Fibroblast of villous mesenchyme (primary cell): ENCODE data around the gene MALSU1. TPM values are rescaled to one million over a fixed set of nuclear protein-coding genes. Genes with fewer than 3 reads are reported as not detected.

ENCODE experiments used
- DNase-seq: peaks from one replicate; pipeline ENCODE4 v3.0.0-alpha.2; 2010; ENCODE audit warnings: low read depth
- H3K4me3 ChIP-seq: 2 replicates; pipeline ENCODE4 v1.5.1; 2011; ENCODE audit warnings: low read depth, mild to moderate bottlenecking, low read length
- total RNA-seq: library from RNA; depleted of rRNA; stranded (reverse); fragments of >200 nt; gene quantifications from 2 replicates; pipeline ENCODE4 v1.2.3, GENCODE V29; 2012
- TF ChIP-seq, protein P1 (sequence below): IDR thresholded peaks from 2 replicates; pipeline ENCODE4 v1.5.1; 2012; ENCODE audit warnings: low read depth, mild to moderate bottlenecking, low read length; ENCODE audit not compliant: insufficient read depth

MALSU1 gene
- 60.0 and 62.8 TPM in 2 replicates for total RNA-seq

DNA sequence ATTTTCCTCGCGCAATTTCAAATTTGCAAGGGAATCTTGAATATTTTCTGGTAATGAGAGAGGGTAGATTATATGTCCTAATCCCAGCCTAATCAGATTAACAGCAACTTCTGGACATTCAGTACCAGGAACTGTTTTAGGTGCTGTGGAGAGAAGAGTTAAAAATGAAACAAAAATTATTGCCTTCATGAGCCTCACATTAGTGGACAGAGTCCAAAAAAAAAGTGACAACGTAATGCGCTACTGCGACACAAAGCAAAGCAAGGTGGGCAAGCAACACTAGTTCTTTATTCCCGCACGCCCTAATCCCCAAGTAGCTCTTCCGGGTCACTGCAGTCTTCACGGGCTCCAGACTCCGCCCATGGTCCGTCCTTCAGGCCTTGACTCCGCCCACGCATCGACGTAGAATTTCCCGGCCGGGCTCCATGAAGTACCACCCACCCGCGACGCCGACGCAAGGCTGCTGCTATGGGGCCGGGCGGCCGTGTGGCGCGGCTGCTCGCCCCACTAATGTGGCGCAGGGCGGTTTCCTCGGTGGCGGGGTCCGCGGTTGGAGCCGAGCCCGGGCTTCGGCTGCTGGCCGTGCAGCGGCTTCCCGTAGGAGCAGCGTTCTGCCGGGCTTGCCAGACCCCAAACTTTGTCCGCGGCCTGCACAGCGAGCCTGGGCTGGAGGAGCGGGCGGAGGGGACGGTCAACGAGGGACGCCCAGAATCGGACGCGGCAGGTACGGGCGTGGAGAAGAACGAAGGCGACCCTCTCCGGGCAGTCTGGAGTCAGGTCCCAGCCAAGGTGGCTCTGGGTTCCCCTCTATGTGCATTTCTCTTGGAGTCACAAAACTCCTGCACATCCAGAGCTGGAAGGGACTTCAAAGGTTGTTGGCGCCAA is at the start of gene MALSU1:
TSS of gene MALSU1 (plus strand) at position 455 of the 885 bp plus-strand sequence. CDS start at position 469, 14 bp downstream.
- peak within 1 kb of the TSS; percentile 92 for H3K4me3 ChIP-seq
- TF ChIP-seq, protein P1, sequence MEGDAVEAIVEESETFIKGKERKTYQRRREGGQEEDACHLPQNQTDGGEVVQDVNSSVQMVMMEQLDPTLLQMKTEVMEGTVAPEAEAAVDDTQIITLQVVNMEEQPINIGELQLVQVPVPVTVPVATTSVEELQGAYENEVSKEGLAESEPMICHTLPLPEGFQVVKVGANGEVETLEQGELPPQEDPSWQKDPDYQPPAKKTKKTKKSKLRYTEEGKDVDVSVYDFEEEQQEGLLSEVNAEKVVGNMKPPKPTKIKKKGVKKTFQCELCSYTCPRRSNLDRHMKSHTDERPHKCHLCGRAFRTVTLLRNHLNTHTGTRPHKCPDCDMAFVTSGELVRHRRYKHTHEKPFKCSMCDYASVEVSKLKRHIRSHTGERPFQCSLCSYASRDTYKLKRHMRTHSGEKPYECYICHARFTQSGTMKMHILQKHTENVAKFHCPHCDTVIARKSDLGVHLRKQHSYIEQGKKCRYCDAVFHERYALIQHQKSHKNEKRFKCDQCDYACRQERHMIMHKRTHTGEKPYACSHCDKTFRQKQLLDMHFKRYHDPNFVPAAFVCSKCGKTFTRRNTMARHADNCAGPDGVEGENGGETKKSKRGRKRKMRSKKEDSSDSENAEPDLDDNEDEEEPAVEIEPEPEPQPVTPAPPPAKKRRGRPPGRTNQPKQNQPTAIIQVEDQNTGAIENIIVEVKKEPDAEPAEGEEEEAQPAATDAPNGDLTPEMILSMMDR = no peak
- peak; percentile 96 for DNase-seq

DNA sequence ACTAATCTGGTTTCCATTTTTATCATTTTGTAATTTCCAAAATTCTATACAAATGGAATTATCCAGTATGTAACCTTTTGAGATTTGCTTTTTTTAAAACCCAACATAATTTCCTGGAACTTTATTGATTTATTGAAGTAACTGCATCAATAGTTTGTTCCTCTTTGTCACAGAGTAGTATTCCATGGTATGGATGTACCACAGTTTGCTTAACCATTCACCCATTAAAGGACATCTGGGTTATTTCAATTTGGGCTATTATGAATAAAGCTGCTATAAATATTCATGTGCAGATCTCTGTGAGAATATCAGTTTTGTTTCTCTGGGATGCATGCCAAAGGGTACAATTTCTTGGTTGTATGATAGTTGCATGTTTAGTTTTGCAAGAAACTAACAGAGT is 49.7 kb upstream of the MALSU1 start:
- H3K4me3 ChIP-seq = no peak overlapping the region
- DNase-seq = no peak
- TF ChIP-seq, protein P1 = no peak

DNA sequence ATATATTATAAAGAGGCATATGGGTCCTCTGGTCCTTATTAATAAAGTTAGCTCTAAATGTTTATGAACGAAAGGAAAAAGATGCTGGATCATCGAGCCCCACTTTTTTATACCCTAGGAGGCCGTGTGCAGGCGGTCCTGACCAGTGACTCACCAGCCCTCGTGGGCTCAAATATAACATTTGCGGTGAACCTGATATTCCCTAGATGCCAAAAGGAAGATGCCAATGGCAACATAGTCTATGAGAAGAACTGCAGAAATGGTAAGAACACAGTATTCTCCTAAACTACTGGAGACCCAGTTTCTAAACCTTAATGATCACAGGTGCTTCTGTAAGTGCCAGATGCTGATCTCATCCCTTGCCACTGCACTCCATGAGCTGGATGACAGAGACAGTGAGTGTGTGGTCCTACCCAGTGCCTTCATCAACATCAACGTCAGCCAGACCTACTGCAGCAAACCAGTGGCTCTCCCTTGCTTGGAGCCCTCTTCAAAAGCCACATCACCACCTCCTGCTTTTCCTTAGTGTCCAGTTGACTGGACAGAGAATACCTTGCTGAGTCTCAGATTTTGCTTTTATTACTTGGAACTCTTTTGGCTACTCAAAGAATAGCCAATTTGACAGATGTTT is 45.0 kb upstream of the MALSU1 start:
- H3K4me3 ChIP-seq = no peak overlapping the region
- TF ChIP-seq, protein P1 = no peak
- no peak for DNase-seq

DNA sequence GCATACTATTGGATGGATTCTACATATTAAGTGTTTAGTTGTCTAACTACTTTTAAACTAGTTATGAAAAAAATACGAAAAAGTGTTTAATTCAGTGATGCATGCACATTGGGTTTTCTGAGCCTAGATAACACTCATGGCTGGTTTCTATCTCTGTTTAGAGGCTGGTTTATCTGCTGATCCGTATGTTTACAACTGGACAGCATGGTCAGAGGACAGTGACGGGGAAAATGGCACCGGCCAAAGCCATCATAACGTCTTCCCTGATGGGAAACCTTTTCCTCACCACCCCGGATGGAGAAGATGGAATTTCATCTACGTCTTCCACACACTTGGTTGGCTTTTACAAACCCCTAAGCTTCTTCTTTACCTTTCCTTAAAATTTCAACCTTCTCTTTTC is 42.4 kb upstream of the MALSU1 start:
- no peak overlapping the region for H3K4me3 ChIP-seq
- DNase-seq = no peak
- TF ChIP-seq, protein P1 = no peak

DNA sequence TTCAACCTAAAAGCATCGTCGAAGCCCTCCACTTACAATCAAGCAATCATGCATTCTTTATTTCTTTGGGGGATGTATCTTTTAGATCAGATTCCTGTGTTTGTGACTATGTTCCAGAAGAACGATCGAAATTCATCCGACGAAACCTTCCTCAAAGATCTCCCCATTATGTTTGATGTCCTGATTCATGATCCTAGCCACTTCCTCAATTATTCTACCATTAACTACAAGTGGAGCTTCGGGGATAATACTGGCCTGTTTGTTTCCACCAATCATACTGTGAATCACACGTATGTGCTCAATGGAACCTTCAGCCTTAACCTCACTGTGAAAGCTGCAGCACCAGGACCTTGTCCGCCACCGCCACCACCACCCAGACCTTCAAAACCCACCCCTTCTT is 38.8 kb upstream of the MALSU1 start:
- TF ChIP-seq, protein P1 = no peak
- no peak overlapping the region for H3K4me3 ChIP-seq
- DNase-seq = no peak

DNA sequence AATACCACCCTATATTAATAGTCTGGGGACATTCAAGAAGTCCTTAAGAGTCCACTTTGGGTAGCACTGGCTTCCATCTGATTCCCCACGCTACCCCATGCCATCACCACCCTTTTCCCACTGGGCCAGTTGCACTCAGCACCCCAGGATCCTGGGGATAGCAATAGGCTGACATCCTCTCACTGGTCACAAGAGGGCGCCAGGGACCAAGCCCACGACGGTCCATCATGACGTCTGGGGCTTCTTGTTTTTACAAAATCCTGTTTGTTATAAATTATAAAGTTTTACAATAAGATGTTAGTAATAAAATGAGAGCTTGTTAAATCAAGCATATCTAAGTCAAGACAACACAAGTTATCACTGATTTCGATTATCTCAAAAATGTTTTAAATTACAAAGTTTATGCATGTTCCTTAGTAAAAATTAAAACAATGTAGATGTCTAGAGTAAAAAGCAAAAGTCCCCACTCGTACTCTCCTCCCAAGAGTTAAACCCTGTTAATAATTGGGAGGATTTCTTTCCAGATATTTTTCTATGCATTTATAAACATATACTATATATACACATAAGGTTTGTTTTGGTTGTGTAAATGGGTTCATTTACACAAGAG is 37.2 kb upstream of the MALSU1 start:
- H3K4me3 ChIP-seq = no peak overlapping the region
- TF ChIP-seq, protein P1 = peak; percentile 98
- DNase-seq = peak; percentile 66
